ENCODE results near the gene SORD.
"Not testable (repeated sequence)": the region's sequence is repeated elsewhere in the genome, so short reads cannot be mapped to it uniquely, and the experiment has no call there.

GRCh38 chr15:44976183-44976582 lies 46.8 kb upstream of the SORD start:
- not testable (repeated sequence) for TF ChIP-seq EP300, CTCF, POLR2A, POLR2AphosphoS5 (IDR thresholded peaks at IDR 0.05)
